Amniotic stem cell (primary cell): ENCODE data around the gene RNF4.
"Not testable (repeated sequence)": the region's sequence is repeated elsewhere in the genome, so short reads cannot be mapped to it uniquely, and the experiment has no call there.

ENCODE experiments used
- DNase-seq: peaks from one replicate; lab custom pipeline; 2025; lab: John Stamatoyannopoulos, UW

Gene RNF4

GRCh38 chr4:2534904-2535375, 66.0 kb downstream of the RNF4 start:
- DNase-seq, result no peak

- DNase-seq, result no peak
Observed at GRCh38 chr4:2535376-2536192, 66.7 kb downstream of the RNF4 start.

GRCh38 chr4:2536193-2537010, 67.5 kb downstream of the RNF4 start, which contains the start of gene FAM193A:
FAM193A (plus strand) TSS chr4:2536647; CDS start chr4:2536916, 269 bp downstream.
- peak; percentile 96 for DNase-seq

- DNase-seq, result peak; percentile 16
Observed at GRCh38 chr4:2537011-2537830, 68.3 kb downstream of the RNF4 start.

- DNase-seq, result not testable (repeated sequence)
Observed at GRCh38 chr4:2543580-2544191, 74.8 kb downstream of the RNF4 start.

GRCh38 chr4:2545321-2546013, 76.6 kb downstream of the RNF4 start:
- no peak for DNase-seq

- no peak for DNase-seq
Observed at GRCh38 chr4:2546286-2546823, 77.4 kb downstream of the RNF4 start.

- DNase-seq, result not testable (repeated sequence)
Observed at GRCh38 chr4:2546961-2547691, 78.2 kb downstream of the RNF4 start.

- no peak for DNase-seq
Observed at GRCh38 chr4:2551118-2551517, 82.2 kb downstream of the RNF4 start.

GRCh38 chr4:2552806-2553205, 83.9 kb downstream of the RNF4 start:
- DNase-seq, result no peak

- DNase-seq, result no peak
Observed at GRCh38 chr4:2558301-2558700, 89.4 kb downstream of the RNF4 start.

- no peak for DNase-seq
Observed at GRCh38 chr4:2560167-2560566, 91.3 kb downstream of the RNF4 start.
